Esophagus muscularis mucosa (tissue), 4 donors: ENCODE data around the gene ENO1. TPM values are rescaled to one million over a fixed set of nuclear protein-coding genes. Genes with fewer than 3 reads are reported as not detected.
A peak's percentile ranks its signal among the peaks of the same experiment; 100 is the strongest.

Experiments
- DNase-seq: peaks from one replicate; pipeline ENCODE4 v3.0.0-alpha.2; 2017; ENCODE audit errors: extremely low spot score
- H3K27ac ChIP-seq, 4 donors: fragments of 200-600 bp; sonication (generic); replicated peaks in 1 of 4; 1 replicate in 3 of 4; 2 replicates in 1 of 4; pipeline ENCODE4 v1.5.1; 2016 to 2019; ENCODE audit warnings: mild to moderate bottlenecking in 1 of 4
- H3K27me3 ChIP-seq, 4 donors: fragments of 200-600 bp; sonication (generic); one replicate each; pipeline versions ENCODE4 v1.5.1 to v1.6.0; 2016 to 2019
- H3K36me3 ChIP-seq, 4 donors: fragments of 200-600 bp; sonication (generic); one replicate each; pipeline ENCODE4 v1.5.1; 2016 to 2019
- H3K4me1 ChIP-seq, 4 donors: fragments of 200-600 bp; sonication (generic); one replicate each; pipeline ENCODE4 v1.5.1; 2016 to 2019
- H3K4me3 ChIP-seq, 4 donors: fragments of 200-600 bp; sonication (generic); 1 replicate in 2 of 4; 2 replicates in 2 of 4; pipeline ENCODE4 v1.5.1; 2016 to 2019; ENCODE audit warnings: mild to moderate bottlenecking in 4 of 4, moderate library complexity in 1 of 4
- H3K9me3 ChIP-seq, 4 donors: fragments of 200-600 bp; sonication (generic); 1 replicate in 3 of 4; 2 replicates in 1 of 4; pipeline ENCODE4 v1.5.1; 2016 to 2019
- EP300 ChIP-seq: sonication (generic); formaldehyde crosslinking; IDR thresholded peaks from one replicate; pipeline ENCODE4 v1.6.1; 2017; ENCODE audit warnings: antibody characterized with exemption
- POLR2A ChIP-seq: fragments of 450-650 bp; IDR thresholded peaks from one replicate; pipeline ENCODE4 v1.6.1; 2017; ENCODE audit warnings: antibody characterized with exemption, moderate library complexity, mild to moderate bottlenecking, low read depth
- POLR2AphosphoS5 ChIP-seq, 2 donors: sonication (generic); formaldehyde crosslinking; IDR thresholded peaks; one replicate each; pipeline ENCODE4 v1.6.1; 2017; ENCODE audit warnings: antibody characterized with exemption in 2 of 2
- WGBS: methylation state at CpG from one replicate; pipeline ENCODE4 v1.1.5; 2018; 5-methylcytosine and 5-hydroxymethylcytosine counted together
- intact Hi-C: fragments of 100-400 bp; cut with DNase I; formaldehyde crosslinking; loops from one replicate; pipeline ENCODE4 v1.15.1; 2023
- total RNA-seq, 4 donors: library from RNA; depleted of rRNA; stranded (reverse); fragments of >200 nt; gene quantifications; one replicate each; pipeline versions ENCODE4 v1.1.0 to v1.2.1, GENCODE V29; 2016
- TF ChIP-seq, protein P1 (sequence below), 3 experiments: fragments of 200-600 bp in 2 of 3; fragments of 450-650 bp in 1 of 3; sonication (generic) in 2 of 3; IDR thresholded peaks; one replicate each; pipeline ENCODE4 v1.5.1; 2017 to 2019; ENCODE audit warnings: antibody characterized with exemption in 3 of 3, mild to moderate bottlenecking in 2 of 3, moderate library complexity in 1 of 3

The ENO1 gene
- total RNA-seq, 4 donors from 2014 or later: 595 to 895 (median 621) TPM

- 9% methylated on average over 2 of the region's 2 CpGs for WGBS
- Histone ChIP-seq H3K27ac (peak overlapping the region; percentile 93 to 98 (median 97)), H3K4me1 (peaks cover 38 to 70% (median 63%) of the 10 kb centered on the region in 4 donors), H3K27me3 (no peaks in the 10 kb centered on the region), H3K4me3 (peak overlapping the region; percentile 69 to 89 (median 83)), H3K9me3 (no peaks in the 10 kb centered on the region), H3K36me3 (no peaks in the 10 kb centered on the region)
- intact Hi-C loops: no loop called here
- TF ChIP-seq POLR2A (no peak), POLR2AphosphoS5 (IDR thresholded peaks at IDR 0.05) (no peak)
- TF ChIP-seq, protein P1, sequence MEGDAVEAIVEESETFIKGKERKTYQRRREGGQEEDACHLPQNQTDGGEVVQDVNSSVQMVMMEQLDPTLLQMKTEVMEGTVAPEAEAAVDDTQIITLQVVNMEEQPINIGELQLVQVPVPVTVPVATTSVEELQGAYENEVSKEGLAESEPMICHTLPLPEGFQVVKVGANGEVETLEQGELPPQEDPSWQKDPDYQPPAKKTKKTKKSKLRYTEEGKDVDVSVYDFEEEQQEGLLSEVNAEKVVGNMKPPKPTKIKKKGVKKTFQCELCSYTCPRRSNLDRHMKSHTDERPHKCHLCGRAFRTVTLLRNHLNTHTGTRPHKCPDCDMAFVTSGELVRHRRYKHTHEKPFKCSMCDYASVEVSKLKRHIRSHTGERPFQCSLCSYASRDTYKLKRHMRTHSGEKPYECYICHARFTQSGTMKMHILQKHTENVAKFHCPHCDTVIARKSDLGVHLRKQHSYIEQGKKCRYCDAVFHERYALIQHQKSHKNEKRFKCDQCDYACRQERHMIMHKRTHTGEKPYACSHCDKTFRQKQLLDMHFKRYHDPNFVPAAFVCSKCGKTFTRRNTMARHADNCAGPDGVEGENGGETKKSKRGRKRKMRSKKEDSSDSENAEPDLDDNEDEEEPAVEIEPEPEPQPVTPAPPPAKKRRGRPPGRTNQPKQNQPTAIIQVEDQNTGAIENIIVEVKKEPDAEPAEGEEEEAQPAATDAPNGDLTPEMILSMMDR (IDR thresholded peaks at IDR 0.05): no peak
- DNase-seq: peak; percentile 74
These were observed 62.8 kb downstream of the ENO1 start for GRCh38 chr1:8815582-8816151.

GRCh38 chr1:8814865-8815264 lies 63.6 kb downstream of the ENO1 start:
- H3K27ac ChIP-seq: peak overlapping the region; percentile 93 to 98 (median 97)

DNA sequence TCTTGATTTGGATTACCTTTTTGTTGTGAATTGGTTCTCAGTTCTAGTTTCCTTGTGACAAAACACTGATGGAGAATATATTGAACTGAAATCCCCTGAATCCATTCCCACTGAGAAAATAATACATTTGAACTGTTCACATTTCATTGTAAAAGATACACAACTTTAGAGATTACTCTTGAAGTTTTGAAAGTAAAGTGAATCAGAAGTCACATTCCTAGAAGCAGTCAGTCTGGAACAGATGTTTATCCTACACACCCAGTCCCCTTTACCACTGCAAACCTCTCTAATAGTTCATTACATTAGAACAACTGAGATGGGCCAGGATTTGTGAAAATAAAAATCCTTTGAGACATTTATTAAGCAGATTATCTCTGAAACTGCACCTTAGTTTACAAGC lies 64.5 kb downstream of the ENO1 start:
- DNase-seq: no peak
- Histone ChIP-seq H3K4me3 (no peak overlapping the region), H3K4me1 (peaks cover 38 to 83% (median 70%) of the 10 kb centered on the region in 4 donors), H3K27me3 (no peaks in the 10 kb centered on the region), H3K9me3 (no peaks in the 10 kb centered on the region), H3K36me3 (no peaks in the 10 kb centered on the region), H3K27ac (peak overlapping the region; percentile 93 to 98 (median 97))
- TF ChIP-seq POLR2AphosphoS5 (IDR thresholded peaks at IDR 0.05) (no peak), POLR2A (no peak), EP300 (no peak)
- TF ChIP-seq, protein P1 (IDR thresholded peaks at IDR 0.05): no peak
- intact Hi-C loops: no loop called here

More at GRCh38 chr1:8814865-8815264, 63.6 kb downstream of the ENO1 start:
- TF ChIP-seq POLR2A (no peak), EP300 (no peak), POLR2AphosphoS5 (IDR thresholded peaks at IDR 0.05) (peak in 1 of 2 donors; percentile 14)
- TF ChIP-seq, protein P1 (IDR thresholded peaks at IDR 0.05): peak; percentile 15 to 29 (median 25)
- H3K36me3 ChIP-seq: no peaks in the 10 kb centered on the region
- no peak for DNase-seq
- H3K4me3 ChIP-seq: peak overlapping the region in 2 of 4 donors; percentile 7 to 88
- 48% methylated on average over 5 of the region's 5 CpGs for WGBS
- H3K4me1 ChIP-seq: peaks cover 38 to 77% (median 63%) of the 10 kb centered on the region in 4 donors
- intact Hi-C loops: no loop called here
- no peaks in the 10 kb centered on the region for H3K27me3 ChIP-seq
- H3K9me3 ChIP-seq: no peaks in the 10 kb centered on the region

DNA sequence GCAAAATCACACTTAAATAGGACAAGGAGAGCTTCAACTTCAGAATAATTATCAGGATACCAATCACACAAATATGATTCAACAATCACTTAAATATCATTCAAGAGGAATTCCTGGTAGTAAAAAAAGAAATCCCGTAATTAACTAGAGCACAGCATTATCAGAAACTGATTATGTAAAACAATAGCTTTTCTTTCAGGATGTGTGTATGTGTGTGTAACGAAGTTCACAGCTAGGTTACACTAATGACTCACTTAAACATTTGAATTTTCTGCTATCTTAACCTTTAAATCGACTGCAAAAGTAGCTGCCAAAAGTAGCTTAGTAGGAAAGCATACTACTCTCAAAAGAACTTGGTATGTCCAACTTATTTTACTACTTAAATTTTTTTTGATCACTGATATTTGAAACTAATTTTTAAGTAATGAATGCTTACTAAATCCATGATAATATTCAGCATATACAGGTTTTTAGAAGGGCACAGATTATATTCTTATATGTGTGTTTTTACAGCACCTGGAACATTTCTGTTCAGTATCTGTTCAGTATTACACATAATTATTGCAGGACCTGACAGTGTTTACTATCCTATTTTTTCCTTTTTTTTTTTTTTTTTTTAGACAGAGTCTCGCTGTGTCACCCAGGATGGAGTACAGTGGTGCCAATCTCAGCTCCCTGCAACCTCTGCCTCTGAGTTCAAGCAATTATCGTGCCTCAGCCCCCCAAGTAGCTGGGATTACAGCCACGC lies 65.3 kb downstream of the ENO1 start:
- no peaks in the 10 kb centered on the region for H3K9me3 ChIP-seq
- no peaks in the 10 kb centered on the region for H3K36me3 ChIP-seq
- H3K27ac ChIP-seq: peak overlapping the region; percentile 93 to 98 (median 97)
- TF ChIP-seq EP300 (no peak), POLR2AphosphoS5 (IDR thresholded peaks at IDR 0.05) (no peak), POLR2A (no peak)
- TF ChIP-seq, protein P1 (IDR thresholded peaks at IDR 0.05): no peak
- H3K4me1 ChIP-seq: peaks cover 33 to 75% (median 68%) of the 10 kb centered on the region in 4 donors
- no peak overlapping the region for H3K4me3 ChIP-seq
- no peaks in the 10 kb centered on the region for H3K27me3 ChIP-seq
- WGBS: 39% methylated on average over 6 of the region's 6 CpGs
- intact Hi-C loops: no loop called here
- no peak for DNase-seq
